22Rv1 (cell line): ENCODE measurements around the gene GCSAM.

Experiments
- H3K27ac ChIP-seq: fragments of 450-650 bp; 2 replicates; pipeline ENCODE4 v1.5.1; 2017
- CTCF ChIP-seq: fragments of 450-650 bp; IDR thresholded peaks from 2 replicates; pipeline ENCODE4 v1.5.1; 2017; ENCODE audit warnings: mild to moderate bottlenecking
- ZFX ChIP-seq: fragments of 450-650 bp; IDR thresholded peaks from 2 replicates; pipeline ENCODE4 v1.6.1; 2017; ENCODE audit warnings: antibody characterized with exemption, borderline replicate concordance

Gene GCSAM

DNA sequence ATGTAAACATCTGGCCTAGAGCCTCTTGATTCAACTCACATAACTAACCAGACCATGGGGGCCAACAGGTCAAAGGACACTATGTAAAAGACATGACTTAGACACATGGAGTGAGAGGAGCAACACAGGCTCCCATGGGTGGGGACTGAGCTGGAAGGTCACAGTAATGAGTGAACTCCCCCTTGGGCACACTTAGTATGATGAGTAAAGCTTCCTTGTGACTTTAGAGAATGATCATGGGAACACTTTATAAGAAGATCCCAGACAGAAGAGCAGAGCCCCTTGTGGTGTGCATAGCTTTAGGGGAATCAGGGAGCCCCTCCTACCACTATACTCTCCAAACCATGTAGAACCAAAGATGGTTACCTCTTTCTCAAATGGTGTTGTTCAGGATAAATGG lies 10.2 kb downstream of the GCSAM start:
- H3K27ac ChIP-seq = no peak overlapping the region
- no peak for TF ChIP-seq ZFX
- no peak for TF ChIP-seq CTCF

DNA sequence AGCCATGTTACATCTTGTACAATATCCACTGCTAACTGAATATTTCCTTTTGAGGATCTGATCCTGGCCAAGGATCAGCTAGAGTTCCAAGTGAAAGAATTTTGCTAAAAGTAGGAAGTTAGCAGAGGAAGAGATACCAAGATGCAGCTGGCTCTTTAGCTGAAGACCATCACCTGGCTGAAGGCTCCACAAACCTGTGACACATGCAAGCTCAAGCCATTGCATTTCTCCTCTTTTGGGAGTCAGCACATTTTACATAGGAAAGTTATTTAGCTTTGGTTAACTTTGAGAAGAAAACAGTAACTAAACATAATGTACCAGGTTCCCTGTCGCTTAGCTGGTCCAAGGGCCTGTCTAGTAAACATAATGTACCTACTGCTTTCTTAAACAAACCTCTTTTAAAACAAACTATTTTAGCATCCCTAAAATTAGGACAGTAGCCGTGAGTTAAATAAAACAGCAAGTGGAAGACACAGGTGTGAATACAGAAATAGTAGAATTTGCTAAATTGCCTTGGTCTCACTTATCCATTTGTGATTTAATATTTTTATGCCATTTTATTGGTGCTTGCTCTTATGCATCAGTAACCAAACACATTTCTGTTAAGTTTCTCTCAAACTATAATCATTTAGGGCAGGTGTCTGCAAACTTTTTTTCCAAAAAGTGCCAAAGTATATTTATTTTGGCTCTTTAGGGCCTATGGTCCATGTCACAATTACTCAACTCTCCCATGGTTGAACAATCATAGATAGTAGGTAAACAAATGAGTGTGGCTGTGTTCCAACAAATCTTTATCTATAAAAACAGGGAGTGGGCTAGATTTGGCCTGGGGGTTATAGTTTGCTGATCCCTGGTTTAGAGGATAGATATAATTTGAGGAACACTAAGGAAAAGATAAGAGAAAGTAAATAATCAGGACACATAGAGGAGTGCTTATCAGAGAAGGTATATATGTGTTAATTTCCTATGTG lies 11.2 kb downstream of the GCSAM start:
- no peak overlapping the region for H3K27ac ChIP-seq
- TF ChIP-seq ZFX (no peak), CTCF (no peak)

DNA sequence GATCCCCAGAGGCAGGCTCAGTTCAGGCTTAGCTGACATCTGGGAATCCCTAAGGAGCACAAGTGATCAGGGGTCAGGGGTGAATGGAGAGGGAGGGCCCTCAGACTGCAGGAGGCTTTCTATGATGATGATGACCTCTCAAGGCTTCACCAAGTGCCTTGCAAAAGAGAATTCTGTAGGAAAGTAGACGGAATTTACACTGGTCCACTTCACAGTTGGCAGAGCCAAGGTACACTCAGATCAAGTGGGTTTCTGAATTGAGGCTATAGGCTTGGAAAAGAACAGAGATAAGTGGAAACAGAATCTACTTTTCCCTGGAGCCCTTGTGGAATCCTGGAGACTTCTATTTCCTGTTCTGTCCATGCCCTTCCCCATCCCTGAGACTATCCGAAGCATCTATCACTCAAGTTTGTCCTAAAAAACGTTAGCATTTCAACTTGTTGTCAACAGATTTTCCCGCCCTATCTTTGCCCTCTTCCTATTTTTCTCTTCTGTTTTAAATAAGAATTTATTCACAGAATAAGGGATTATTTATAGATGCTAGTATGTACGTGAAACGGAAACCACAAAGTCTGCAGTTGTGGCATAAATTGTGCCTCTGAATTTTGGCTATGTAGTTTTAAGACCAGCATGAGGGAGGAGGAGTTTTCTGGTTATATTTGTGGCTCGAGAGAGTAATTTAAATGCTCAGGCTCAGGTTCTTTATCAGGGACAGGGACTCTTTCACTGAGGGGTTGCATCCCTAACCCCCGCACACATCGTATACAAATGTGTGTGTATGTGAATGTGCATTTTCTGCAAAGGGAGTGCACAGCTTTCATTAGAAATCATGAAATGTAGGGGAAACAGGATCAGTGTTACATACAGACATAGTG lies 12.8 kb downstream of the GCSAM start:
- no peak overlapping the region for H3K27ac ChIP-seq
- TF ChIP-seq ZFX (no peak), CTCF (no peak)

DNA sequence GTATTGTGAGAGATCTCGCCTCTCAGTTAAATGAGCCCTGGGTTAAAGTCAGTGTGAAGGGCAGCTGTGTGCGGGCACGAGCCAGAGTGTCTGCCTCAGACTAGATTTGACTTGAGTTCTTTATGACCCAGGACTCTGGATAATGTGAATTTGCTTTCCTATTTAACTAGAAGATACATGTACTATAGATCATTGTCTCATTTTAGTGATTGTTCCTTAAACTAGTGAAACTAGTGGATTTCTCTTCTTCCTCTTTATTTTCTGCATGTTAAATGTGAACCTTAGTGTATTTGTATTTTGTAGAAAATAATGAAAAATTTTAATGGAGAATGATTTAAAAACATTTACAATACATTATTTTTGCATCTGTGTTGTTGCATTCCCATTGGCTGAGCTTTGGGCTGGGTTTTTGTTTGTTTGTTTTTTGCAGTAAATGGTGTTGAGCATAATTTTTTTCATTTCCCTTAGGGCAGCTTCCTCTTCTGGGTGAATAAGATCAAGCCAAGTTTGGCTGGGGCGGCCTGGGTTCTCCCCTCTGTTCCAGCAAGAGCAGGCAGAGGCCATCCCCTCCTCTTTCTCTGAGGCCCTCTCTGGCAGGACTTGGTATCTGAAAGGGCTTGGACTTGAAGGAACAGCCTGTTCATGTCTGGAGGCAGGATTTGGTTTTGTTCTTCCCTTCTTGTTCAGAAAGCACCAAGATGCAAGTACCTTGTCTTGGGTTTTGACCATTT lies 15.0 kb downstream of the GCSAM start:
- TF ChIP-seq ZFX = no peak
- H3K27ac ChIP-seq = no peak overlapping the region

DNA sequence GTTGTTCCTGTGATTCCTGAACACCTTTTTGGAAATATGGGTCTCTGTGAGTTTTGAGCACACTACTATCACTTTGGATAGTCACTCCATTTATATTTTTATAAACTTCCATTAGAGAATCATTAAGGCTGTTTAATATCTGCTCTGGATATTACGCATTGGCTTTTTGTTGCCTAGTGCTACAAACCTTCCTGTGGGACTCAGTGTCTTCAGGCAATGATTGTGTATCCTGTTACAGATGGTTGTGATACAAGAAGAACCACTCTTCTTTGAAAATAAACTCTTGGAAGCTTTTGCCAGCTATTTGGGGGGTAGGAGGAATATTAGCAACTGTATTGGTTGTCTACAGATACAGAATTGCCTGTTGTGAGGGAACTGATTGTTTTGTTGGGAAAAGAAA lies 15.6 kb downstream of the GCSAM start:
- TF ChIP-seq ZFX (no peak), CTCF (no peak)
- no peak overlapping the region for H3K27ac ChIP-seq

DNA sequence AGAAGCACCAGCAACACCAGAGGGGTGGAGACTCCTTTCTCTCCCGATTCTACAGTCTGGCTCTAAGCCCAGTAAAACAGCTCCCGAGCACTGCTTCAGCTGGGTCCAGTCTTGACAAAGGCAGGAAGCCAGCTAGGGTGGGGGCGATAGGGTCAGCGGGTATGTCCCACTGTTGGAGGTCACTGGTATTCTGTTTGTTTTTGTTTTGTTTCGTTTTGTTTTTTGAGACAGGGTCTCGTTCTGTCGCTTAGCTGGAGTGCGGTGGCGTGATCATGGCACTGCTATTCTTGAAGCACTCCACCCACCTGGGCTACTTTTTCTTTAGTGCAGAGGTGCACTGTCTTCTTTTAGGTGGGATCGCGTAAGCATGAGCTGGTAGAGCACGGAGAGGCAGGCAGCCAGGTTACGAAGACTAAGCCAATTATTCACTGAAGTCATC lies 16.3 kb downstream of the GCSAM start:
- H3K27ac ChIP-seq = no peak overlapping the region
- TF ChIP-seq ZFX (no peak), CTCF (no peak)

- H3K27ac ChIP-seq = no peak overlapping the region
- TF ChIP-seq CTCF (no peak), ZFX (no peak)
Observed at GRCh38 chr3:112115806-112116383, 17.2 kb downstream of the GCSAM start.
